ENCODE data around the gene NPIPB6.

GRCh38 chr16:28324235-28324886, 38.9 kb downstream of the NPIPB6 start:
- TF ChIP-seq ZNF585B (tag by site-specific recombination; IDR thresholded peaks at IDR 0.05) (no peak), KLF16 (tag by site-specific recombination; IDR thresholded peaks at IDR 0.05) (no peak), ZNF138 (tag by site-specific recombination; IDR thresholded peaks at IDR 0.05; ENCODE audit: borderline replicate concordance) (no peak), ZNF830 (tag by site-specific recombination; IDR thresholded peaks at IDR 0.05; ENCODE audit: low read depth) (no peak), ZNF121 (tag by site-specific recombination; IDR thresholded peaks at IDR 0.05) (no peak), ZFP41 (tag by site-specific recombination; IDR thresholded peaks at IDR 0.05; ENCODE audit: borderline replicate concordance) (no peak)
- TF ChIP-seq, protein P1, sequence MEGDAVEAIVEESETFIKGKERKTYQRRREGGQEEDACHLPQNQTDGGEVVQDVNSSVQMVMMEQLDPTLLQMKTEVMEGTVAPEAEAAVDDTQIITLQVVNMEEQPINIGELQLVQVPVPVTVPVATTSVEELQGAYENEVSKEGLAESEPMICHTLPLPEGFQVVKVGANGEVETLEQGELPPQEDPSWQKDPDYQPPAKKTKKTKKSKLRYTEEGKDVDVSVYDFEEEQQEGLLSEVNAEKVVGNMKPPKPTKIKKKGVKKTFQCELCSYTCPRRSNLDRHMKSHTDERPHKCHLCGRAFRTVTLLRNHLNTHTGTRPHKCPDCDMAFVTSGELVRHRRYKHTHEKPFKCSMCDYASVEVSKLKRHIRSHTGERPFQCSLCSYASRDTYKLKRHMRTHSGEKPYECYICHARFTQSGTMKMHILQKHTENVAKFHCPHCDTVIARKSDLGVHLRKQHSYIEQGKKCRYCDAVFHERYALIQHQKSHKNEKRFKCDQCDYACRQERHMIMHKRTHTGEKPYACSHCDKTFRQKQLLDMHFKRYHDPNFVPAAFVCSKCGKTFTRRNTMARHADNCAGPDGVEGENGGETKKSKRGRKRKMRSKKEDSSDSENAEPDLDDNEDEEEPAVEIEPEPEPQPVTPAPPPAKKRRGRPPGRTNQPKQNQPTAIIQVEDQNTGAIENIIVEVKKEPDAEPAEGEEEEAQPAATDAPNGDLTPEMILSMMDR (tag by site-specific recombination; IDR thresholded peaks at IDR 0.05), result no peak
- TF ChIP-seq, protein P2, sequence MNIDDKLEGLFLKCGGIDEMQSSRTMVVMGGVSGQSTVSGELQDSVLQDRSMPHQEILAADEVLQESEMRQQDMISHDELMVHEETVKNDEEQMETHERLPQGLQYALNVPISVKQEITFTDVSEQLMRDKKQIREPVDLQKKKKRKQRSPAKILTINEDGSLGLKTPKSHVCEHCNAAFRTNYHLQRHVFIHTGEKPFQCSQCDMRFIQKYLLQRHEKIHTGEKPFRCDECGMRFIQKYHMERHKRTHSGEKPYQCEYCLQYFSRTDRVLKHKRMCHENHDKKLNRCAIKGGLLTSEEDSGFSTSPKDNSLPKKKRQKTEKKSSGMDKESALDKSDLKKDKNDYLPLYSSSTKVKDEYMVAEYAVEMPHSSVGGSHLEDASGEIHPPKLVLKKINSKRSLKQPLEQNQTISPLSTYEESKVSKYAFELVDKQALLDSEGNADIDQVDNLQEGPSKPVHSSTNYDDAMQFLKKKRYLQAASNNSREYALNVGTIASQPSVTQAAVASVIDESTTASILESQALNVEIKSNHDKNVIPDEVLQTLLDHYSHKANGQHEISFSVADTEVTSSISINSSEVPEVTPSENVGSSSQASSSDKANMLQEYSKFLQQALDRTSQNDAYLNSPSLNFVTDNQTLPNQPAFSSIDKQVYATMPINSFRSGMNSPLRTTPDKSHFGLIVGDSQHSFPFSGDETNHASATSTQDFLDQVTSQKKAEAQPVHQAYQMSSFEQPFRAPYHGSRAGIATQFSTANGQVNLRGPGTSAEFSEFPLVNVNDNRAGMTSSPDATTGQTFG (tag by site-specific recombination; IDR thresholded peaks at IDR 0.05; ENCODE audit: borderline replicate concordance), result no peak

Measured in HEK293 (cell line).